H1 (cell line): ENCODE data around the gene RAB30. TPM values are rescaled to one million over a fixed set of nuclear protein-coding genes. Genes with fewer than 3 reads are reported as not detected.

ENCODE experiments used
- ASH2L ChIP-seq: fragments of 200-600, 300-600 bp; sonication (generic); IDR thresholded peaks from one replicate; pipeline ENCODE4 v1.7.1; 2017; ENCODE audit warnings: low read length
- CHD7 ChIP-seq: fragments of 300-600 bp; sonication (generic); IDR thresholded peaks from 2 replicates; pipeline ENCODE4 v1.7.1; 2012; ENCODE audit warnings: low read length, moderate library complexity, mild to moderate bottlenecking, inconsistent platforms; ENCODE audit not compliant: insufficient replicate concordance
- EGR1 ChIP-seq: IDR thresholded peaks from 2 replicates; pipeline ENCODE4 v1.6.1; 2011; ENCODE audit warnings: low read depth, low read length, borderline replicate concordance
- FOSL1 ChIP-seq: IDR thresholded peaks from 2 replicates; pipeline ENCODE4 v1.6.1; 2011; ENCODE audit warnings: mild to moderate bottlenecking, low read depth, low read length, moderate library complexity; ENCODE audit not compliant: insufficient read depth
- GABPA ChIP-seq: IDR thresholded peaks from 2 replicates; pipeline ENCODE4 v1.6.1; 2011; ENCODE audit warnings: mild to moderate bottlenecking, low read length, moderate library complexity, borderline replicate concordance; ENCODE audit not compliant: insufficient read depth
- NRF1 ChIP-seq: IDR thresholded peaks from 2 replicates; pipeline ENCODE4 v1.6.1; 2011; ENCODE audit warnings: mild to moderate bottlenecking, low read depth, low read length, improper control_type of control experiment
- polyA plus RNA-seq, 7 experiments: library from polyadenylated mRNA; depleted of rRNA in 3 of 7; stranded (reverse) in 5 of 7; unstranded in 2 of 7; fragments of >200 nt in 5 of 7; fragments of 200-250 nt in 2 of 7; gene quantifications; 1 replicate in 5 of 7; 2 replicates in 1 of 7; 4 replicates in 1 of 7; pipeline versions ENCODE4 v1.2.1 to v1.2.3, GENCODE V29; 2011 to 2013; ENCODE audit warnings: missing spikeins in 2 of 7, mixed read lengths in 2 of 7
- total RNA-seq: library from RNA; stranded (reverse); fragmentation: NEBNext Ultra II Directional; extraction: Animal tissue kit (Norgen Biotek cat#: 25700); gene quantifications from 2 replicates; pipeline ENCODE4 v1.2.1, GENCODE V29; 2021

RAB30 gene
- total and polyA plus RNA-seq, 2 of the 8 experiments (the other 6 are each of a cell fraction or from before 2014, with no cell fraction given): 1.6 to 11.7 TPM

- TF ChIP-seq CHD7 (no peak), FOSL1 (no peak), EGR1 (no peak), ASH2L (no peak), NRF1 (no peak), GABPA (no peak)
Measured at GRCh38 chr11:83031127-83031526, 40.6 kb downstream of the RAB30 start (continued).
